ENCODE results near the gene GPC5.
A peak's percentile ranks its signal among the peaks of the same experiment; 100 is the strongest.
"Not testable (repeated sequence)": the region's sequence is repeated elsewhere in the genome, so short reads cannot be mapped to it uniquely, and the experiment has no call there.

GPC5 gene

DNA sequence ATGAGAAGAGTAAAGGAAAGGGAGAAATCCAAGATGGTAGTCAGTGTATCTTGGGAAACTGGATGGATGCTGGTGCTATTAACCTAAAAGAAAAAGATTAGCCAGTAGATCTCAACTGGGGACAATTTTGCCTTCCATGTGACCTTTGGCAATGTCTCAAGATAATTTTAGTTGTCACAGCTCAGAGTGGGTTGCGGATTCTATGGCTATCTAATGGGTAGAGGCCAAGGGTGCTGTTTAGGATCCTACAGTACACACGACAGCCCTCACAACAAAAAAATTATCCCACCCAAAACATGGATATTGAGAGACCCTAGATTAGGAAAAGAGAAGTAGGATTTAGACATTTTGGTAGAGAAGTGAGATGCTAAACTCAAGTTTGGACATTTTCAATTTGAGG, 258.9 kb downstream of the GPC5 start:
- DNase-seq (ENCODE audit: low spot score), result no peak

DNA sequence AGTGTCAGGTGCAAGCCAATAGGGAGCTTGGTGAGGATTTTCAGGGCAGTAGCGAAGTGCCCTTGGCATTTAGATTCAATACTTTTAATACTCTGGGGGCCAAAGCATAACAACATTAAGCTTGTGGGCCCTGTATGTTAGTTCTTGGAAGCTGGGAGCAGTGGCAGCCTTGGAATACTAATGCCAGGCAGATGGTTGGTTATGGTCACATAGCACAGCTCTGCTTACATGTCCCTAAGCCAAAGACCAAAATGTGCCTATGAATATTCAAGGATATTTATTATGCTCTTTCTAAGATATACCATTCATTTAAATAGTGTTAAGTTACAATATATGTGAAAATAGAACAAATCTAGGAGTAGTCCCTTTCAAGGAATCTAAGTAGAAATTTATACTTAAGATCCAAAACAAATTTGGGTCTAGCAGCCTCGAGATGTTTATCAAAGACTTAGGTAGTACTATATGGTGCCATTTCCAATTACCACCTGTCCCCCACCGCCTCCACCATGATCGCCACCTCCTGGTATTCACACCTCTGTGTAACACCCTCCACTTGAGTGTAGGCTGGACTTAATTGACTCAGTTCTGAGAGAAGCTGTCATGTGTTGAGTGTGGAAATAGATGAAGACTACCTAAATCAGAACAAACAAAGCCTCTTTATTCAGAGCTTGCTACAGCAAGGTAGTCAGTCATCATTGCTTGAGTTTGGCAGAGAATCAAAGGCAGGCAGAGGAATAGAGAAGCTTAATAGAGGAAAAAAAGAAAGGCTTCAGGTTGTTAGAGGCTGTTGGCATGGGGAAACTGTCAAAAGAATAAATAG, 261.0 kb downstream of the GPC5 start:
- peak; percentile 25 for DNase-seq (ENCODE audit: low spot score)

DNA sequence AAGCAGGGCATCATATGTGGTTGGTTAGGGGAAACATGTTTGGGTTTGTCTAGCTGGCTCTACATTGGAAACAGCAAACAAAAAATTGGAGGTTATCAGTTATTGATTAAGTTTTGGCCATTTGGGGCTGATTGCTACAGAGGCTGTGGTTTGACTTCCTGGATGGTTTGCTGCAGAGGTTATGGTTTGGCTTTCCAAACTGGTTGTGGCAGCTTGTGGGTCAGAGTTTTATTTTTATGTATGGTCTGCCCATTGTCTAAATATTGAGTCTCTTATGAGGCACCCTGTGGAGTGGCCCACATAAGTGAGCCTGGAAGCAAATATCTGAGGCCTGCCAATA, 261.6 kb downstream of the GPC5 start:
- DNase-seq (ENCODE audit: low spot score), result no peak

DNA sequence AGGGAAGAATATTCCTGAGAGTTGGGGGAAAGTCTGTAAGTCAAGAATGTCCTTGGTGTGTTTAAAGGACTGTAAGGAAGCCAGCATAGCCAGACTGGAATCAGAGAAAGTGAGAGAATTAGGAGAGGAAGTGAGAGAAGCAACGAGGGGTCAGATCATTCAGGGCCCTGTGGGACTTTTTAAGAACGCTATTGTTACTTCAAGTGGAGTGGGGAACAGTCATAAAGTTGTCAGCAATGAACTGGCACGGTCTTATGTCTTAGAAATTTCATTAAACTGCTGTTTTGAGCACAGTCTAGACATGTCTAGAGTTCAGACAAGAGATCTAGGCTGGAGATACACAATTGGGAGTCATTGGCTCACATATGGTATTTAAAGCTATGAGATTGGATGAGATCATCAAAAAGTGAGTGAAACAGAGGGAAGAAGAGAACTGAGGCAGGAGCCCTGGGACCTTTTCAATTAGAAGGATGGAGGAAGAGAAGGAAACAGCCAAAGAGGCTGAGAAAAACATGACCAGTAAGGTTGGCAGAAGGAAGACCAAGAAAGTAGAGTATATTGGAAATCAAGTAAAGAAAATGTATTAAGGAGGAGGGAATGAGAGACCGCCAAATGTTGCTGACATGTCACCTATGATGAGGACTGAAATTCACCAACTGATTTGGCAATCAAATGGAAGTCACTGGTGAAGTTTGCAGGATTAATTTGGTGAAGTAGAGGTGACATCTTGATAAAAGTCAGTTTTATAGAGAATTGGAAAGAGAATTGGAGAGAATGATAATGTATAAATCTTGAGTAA, 263.5 kb downstream of the GPC5 start:
- no peak for DNase-seq (ENCODE audit: low spot score)

DNA sequence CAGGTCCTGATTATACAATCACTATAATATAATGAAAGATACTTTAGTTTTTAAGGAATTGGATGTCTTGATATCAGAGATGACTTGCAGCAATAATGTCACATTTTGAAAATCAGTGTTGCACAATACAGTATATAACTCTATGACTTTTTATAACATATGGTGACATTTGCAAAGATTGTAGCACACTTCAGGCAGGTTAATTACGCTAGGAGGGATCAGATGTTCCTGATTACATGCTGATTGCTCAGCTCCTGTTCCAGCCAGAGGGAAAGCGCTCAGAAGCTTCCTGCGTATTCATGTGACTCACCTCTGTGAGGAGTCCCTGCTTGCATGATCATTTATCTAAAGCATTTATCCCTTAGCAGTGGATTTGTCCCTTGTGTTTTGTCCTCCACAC, 265.6 kb downstream of the GPC5 start:
- DNase-seq (ENCODE audit: low spot score), result peak; percentile 64

DNA sequence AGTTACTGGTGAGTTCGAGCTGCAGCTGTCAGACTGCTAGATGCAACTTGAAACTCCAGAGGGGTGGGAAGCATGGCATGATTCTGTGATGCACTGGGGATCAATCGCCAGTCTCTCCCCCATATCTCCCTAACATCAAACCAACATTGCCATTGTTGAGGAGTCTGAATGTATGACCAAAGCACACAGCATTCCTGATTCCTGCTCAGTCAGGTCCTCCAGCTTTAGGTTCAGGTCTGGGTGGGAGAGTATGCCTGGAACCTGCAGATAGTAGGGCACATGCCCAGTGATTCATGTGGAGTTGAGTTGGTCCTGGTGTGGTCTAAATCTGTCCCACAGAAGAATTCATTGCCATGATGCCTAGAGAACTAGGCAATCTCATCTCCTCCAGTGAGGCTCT, 269.1 kb downstream of the GPC5 start:
- DNase-seq (ENCODE audit: low spot score), result no peak

DNA sequence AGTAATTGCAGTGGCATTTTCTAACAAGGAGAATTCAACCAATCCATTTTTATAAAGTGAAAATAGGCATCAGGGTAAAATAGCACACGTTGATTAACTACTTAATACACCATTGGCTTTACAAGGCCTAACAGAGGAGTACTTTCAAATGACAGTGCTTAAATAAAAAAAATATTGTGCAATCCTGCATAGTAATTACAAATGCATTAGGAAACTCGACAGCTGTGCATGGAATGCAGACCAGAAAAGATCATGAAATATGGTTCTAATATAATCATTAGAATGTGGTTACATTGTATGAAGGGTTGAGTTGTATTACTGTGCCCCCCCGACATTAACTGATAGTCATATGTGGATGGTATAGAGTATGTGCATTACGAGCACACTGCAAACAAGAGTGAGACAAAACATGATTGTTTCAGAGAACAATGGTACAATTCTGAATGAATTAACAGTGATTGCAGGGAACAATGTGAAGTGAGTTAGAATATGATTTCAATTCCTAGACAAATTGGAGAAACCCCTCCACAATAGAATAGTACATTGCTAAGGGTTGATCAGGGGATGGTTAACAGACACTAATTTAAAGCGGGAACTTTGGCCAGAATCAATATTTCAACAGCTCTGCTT, 270.6 kb downstream of the GPC5 start:
- DNase-seq (ENCODE audit: low spot score), result no peak

DNA sequence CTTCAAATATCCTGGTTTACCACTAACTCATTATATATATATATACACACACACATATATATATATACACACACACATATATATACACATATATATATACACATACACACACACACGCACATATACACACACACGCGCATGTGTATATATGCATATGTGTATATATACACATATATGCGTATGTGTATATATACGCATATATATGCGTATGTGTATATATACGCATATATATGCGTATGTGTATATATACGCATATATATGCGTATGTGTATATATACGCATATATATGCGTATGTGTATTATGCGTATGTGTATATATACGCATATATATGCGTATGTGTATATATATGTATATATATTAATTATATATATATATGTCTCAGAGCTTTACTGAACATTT, 275.9 kb downstream of the GPC5 start:
- DNase-seq (ENCODE audit: low spot score), result not testable (repeated sequence)

DNA sequence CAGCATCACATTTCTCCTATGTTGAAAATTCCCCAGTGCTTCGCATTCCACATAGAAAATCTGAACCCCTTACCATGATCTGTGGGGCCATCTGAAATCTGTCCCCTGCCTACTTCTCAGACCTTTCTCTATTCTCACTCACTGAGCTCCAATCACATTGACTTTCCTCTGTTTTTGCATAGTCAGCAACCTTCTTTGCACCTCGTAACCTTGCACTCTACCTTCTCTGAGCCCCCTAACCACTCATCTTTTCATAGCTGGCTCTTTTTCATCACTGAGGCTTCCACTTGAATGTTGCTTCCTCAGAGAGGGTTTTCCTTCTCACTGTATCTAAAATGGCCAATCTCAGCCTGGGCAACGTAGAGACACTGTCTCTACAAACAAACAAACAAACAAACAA, 286.3 kb downstream of the GPC5 start:
- no peak for DNase-seq (ENCODE audit: low spot score)

DNA sequence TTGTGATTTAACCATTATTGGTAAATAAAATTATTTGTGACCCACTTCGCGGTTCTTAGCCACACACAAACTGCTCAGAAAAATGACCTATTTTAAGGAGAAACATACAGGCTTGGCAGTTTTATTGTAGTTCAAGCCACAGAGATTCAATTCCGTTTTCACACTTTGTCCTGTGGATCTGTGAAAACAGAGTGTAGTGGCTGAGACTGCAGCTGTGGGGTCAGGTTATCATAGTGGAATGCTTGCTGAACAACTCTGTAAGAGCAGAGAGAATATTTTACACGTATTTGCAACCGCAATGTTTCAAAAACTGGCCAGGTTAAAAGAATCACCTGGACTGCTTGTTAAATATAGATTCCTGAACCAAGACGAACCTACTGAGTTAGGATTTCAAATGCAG, 292.5 kb downstream of the GPC5 start:
- DNase-seq (ENCODE audit: low spot score), result no peak

DNA sequence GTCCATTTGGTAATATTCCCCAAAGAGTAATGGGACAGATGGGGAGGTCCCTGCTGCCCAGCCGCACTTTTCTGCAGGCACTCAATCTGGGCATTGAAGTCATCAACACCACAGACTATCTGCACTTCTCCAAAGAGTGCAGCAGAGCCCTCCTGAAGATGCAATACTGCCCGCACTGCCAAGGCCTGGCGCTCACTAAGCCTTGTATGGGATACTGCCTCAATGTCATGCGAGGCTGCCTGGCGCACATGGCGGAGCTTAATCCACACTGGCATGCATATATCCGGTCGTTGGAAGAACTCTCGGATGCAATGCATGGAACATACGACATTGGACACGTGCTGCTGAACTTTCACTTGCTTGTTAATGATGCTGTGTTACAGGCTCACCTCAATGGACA, 295.0 kb downstream of the GPC5 start:
- no peak for DNase-seq (ENCODE audit: low spot score)

DNA sequence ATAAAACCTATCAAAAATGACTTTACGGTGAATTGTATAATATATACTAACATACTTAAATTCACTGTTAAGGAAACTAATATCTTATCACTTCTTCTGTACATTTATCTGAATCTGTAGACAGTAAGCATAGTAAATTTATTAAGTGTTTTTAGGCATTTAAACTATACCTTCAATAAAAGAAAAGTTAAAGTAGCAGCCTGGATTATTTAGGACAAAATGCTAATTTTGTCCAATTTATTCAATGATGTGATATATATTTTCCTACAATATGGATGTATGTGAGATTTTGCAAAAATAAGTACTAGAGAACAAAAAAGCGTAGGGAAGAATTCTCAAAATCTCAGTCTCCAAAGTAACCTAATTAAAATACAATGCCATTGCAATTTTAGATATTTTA, 299.9 kb downstream of the GPC5 start:
- no peak for DNase-seq (ENCODE audit: low spot score)

DNA sequence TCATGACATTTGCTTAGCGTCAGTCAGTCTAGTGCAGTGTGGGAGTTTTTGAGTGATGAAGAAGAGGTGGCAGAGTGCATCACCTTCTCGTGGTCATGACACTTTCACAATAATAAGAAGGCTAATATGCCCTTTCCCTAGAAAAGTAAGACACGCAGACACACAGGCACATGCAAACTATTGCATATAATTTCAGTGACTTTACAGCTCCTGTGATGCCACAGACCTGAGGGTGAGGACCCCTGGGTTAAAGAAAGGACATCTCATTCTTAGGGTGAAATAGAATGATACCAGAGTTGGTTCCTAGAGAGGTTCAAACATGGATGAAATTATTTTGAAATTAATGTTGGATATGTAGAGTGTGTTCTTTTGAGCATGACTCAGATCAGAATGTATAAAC, 300.3 kb downstream of the GPC5 start:
- peak; percentile 45 for DNase-seq (ENCODE audit: low spot score)

DNA sequence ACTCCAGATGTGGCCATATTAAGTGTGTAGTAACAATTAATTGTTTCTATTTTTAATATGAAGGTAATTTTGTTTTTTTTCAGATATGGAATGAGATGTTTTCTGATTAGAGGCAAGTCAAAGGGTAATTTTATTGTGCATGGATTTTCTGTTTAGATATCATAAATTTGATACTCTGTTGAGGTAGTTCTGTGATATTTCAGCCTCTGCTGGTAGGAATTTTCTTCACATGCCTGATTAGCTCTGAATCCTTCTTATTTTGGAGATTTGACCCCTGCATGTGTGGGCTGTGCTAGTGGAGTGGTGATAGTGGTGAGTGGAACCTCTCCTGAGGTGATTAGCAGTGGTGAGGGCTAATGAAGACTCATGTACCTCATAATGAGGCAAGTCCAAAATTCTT, 301.4 kb downstream of the GPC5 start:
- DNase-seq (ENCODE audit: low spot score), result no peak

DNA sequence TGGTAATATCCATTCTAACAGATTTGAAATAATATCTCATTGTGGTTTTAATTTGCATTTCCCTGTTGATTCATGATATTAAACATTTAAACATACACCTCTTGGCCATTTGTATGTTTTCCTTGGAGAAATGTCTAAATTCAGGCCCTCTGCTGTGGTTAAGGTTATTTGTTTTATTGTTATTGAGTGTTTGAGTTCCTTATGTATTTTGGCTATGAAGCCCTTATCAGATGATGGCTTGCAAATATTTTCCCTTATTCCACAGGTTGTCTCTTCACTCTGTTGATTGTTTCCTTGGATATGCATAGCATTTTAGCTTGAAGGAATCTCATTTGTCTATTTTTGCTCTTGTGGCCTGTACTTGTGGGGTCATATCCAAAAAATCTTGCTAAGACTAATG, 303.6 kb downstream of the GPC5 start:
- DNase-seq (ENCODE audit: low spot score), result no peak

DNA sequence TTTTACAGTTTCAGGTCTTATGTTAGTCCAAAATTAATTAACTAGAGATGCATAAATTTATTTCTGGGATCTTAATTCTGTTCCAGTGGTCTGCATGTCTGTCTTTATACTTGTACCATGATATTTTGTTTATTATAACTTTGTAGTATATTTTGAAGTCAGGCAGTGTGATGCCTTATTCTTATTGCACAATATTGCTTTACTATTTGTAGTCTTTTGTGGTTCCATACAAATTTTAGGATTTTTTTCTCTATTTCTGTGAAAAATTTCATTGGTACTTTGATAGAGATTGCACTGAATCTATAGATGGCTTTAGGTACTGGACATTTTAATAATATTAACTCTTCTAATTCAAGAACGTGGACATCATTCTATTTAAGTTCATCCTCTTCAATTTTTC, 304.0 kb downstream of the GPC5 start:
- DNase-seq (ENCODE audit: low spot score), result no peak

DNA sequence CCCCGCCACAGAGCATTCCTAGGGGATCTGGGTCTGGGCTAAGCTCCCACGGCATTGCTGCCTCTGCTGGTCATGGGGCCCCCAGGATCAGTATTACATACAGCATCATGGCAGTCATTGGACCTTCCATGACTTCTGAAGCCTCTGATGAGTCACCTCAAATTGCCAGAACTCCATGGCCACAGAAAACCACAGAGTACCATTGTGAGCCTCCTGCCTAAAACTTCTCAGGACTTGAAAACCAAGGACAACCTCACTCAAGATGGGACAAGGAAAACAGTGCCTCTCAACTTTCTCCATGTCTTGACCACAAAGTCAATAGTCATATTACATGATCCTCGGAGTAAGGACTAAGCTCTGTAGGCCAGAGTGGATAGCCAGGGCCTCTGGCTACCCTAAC, 306.0 kb downstream of the GPC5 start:
- DNase-seq (ENCODE audit: low spot score), result no peak

DNA sequence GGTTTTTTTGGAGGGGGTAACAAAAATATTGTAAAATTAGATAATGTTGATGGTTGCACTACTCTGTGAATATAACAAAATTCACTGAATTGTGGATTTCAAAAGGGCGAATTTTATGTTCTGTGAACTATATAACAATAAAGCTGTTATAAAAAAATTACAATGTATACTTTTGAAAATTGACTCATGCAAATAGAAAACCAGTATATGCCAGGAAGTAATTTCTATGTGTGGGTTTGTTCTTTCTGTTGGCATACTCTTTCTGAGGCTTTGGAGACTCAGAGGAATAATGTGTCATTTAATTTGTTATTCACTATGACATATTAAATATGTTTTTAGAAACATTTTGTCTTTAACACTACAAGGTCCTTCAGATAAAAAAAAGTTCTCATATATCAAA, 310.1 kb downstream of the GPC5 start:
- no peak for DNase-seq (ENCODE audit: low spot score)

DNA sequence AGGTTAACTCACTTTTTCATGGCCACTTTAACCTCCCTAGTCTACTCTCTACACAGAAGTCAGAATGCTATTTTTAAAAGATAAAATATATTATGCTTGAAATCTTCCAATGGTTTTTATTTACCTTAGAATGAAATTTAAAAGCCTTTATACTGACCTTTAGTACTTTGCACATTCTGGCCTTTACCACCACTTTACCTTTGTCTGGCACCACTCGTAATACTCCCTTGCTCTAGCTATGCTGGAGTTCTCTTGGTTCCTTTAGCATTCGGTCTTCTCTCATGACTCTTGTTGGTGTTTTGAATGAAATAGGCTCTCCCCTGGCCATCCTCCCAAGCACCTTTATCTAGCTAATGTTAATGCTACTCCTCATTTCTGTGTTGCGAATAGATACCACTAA, 310.8 kb downstream of the GPC5 start:
- DNase-seq (ENCODE audit: low spot score), result no peak

DNA sequence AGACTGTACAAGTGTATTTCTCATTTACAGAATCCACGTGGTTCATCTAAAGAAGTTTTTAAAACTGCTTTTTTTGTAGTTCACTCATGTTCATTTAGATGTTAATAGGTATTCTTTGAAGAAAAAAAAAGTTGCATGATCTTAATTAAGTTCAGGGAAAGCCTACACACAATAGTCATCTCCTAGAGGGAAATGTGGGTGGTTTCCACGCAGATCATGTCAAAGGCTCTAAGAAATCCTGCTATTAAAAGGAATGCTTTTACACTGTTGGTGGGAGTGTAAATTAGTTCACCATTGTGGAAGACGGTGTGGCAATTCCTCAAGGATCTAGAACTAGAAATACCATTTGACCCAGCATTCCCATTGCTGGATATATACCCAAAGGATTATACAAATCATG, 312.3 kb downstream of the GPC5 start:
- peak; percentile 61 for DNase-seq (ENCODE audit: low spot score)

DNA sequence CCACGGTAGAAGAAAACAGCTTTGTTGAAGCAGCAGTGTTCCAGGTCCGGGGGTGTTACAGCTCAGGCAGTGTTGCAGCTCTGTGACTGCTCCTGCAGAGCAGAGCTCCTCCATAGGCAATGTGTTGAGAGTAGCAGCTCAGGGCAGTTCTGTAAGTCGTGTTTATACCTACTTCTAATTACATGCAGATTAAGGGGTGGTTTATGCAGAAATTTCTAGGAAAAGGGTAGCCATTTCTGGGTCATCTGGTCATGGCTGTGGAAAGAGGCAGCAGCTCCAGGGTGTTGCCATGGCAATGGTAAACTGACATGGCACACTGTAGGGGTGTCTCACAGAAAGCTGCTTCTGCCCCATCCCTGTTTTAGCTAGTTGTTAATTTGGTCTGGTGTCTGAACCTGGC, 316.4 kb downstream of the GPC5 start:
- peak; percentile 39 for DNase-seq (ENCODE audit: low spot score)

DNA sequence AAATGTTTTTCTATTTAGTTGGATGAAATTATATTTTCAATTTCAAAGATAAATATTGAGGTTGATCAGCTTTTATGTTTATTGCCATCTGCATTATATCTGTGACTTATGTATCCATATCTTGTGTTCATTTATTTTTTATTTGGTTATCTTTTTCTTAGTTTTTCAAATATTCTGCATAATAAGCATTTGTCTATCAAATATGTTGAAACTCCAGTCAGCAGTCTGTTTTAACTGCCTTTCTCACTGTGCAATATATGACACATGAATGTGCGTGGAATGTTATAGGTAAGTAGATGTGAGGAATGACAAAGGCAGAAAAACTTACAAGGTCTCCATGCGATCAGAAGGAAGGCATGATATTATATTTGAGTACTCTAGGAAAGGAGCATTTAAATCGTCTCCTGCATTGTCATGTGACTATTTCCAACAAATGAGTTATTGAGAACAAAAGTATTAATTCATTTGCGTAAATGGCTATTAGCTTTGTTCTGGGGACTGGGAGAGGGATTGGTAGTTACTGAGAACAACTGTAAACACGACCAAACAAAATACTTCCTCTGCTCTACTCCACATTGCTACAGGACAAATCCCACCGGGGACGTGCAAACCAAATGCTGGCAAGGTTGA, 318.1 kb downstream of the GPC5 start:
- no peak for DNase-seq (ENCODE audit: low spot score)

DNA sequence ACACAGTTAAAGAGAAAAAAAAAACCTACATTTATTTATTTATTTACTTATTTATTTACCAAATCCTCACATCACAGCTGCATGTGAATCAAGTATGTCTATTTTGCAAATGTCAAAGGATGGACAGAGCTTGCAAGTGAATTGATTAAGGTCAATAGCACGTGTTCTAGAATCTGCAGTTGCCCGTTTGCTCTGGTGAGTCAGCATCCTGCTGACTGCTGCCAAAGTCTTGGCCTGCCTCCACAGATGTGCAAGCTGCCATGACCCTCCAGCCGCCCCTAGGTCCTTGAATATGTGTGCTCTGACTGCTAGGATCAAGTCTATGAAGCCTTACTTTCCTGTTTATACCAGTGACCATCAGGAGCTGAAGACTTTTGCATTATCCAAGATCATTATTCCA, 320.6 kb downstream of the GPC5 start:
- DNase-seq (ENCODE audit: low spot score), result no peak

Measured in putamen (tissue), 1 donor.